Measurements from ENCODE around the gene SLC9A3. TPM values are rescaled to one million over a fixed set of nuclear protein-coding genes. Genes with fewer than 3 reads are reported as not detected.

The SLC9A3 gene
- total and polyA plus RNA-seq, 2 of the 13 experiments (the other 11 are each of a cell fraction or from before 2014, with no cell fraction given): 1.5 to 1.8 TPM

- TF ChIP-seq ZNF20 (CRISPR knock-in tag; IDR thresholded peaks at IDR 0.05) (peak; percentile 55; the same call in 1 of the 2 replicates), MEF2D (CRISPR knock-in tag; IDR thresholded peaks at IDR 0.05) (no peak), ZNF709 (CRISPR knock-in tag; IDR thresholded peaks at IDR 0.05) (peak; percentile 98), CENPX (CRISPR knock-in tag; IDR thresholded peaks at IDR 0.05) (no peak), ZSCAN9 (CRISPR knock-in tag; IDR thresholded peaks at IDR 0.05; ENCODE audit: borderline replicate concordance) (peak; percentile 86; the same call in 1 of the 2 replicates), NFKB2 (CRISPR knock-in tag; IDR thresholded peaks at IDR 0.05; ENCODE audit: borderline replicate concordance) (peak; percentile 96), ZNF883 (CRISPR knock-in tag; IDR thresholded peaks at IDR 0.05; ENCODE audit: not compliant biosample characterization) (peak; percentile 97), ISX (CRISPR knock-in tag; conservative IDR thresholded peaks at IDR 0.05) (peak; percentile 93; the same call in 1 of the 2 replicates), ZNF839 (CRISPR knock-in tag; IDR thresholded peaks at IDR 0.05; ENCODE audit: borderline replicate concordance) (0 out of 2 replicates have a peak, but pooled peaks have one; percentile 51), ZNF674 (CRISPR knock-in tag; IDR thresholded peaks at IDR 0.05; ENCODE audit: low read depth) (peak; percentile 73; the same call in 1 of the 2 replicates), YEATS4 (CRISPR knock-in tag; IDR thresholded peaks at IDR 0.05; ENCODE audit: borderline replicate concordance) (peak; percentile 83), POLR2AphosphoS5 (IDR thresholded peaks at IDR 0.05; ENCODE audit: low read depth, low read length) (peak; percentile 66), ELF4 (CRISPR knock-in tag; IDR thresholded peaks at IDR 0.05; ENCODE audit: borderline replicate concordance) (no peak), MED1 (CRISPR knock-in tag; IDR thresholded peaks at IDR 0.05) (no peak), CCAR2 (optimal IDR thresholded peaks at IDR 0.05; ENCODE audit: low read depth, low read length) (no peak), ZKSCAN5 (CRISPR knock-in tag; IDR thresholded peaks at IDR 0.05) (no peak), THAP11 (CRISPR knock-in tag; IDR thresholded peaks at IDR 0.05) (peak; percentile 74; the same call in 1 of the 2 replicates), FOXK1 (CRISPR knock-in tag; IDR thresholded peaks at IDR 0.05; ENCODE audit: borderline replicate concordance, low read depth) (no peak)
- TF ChIP-seq, protein P1, sequence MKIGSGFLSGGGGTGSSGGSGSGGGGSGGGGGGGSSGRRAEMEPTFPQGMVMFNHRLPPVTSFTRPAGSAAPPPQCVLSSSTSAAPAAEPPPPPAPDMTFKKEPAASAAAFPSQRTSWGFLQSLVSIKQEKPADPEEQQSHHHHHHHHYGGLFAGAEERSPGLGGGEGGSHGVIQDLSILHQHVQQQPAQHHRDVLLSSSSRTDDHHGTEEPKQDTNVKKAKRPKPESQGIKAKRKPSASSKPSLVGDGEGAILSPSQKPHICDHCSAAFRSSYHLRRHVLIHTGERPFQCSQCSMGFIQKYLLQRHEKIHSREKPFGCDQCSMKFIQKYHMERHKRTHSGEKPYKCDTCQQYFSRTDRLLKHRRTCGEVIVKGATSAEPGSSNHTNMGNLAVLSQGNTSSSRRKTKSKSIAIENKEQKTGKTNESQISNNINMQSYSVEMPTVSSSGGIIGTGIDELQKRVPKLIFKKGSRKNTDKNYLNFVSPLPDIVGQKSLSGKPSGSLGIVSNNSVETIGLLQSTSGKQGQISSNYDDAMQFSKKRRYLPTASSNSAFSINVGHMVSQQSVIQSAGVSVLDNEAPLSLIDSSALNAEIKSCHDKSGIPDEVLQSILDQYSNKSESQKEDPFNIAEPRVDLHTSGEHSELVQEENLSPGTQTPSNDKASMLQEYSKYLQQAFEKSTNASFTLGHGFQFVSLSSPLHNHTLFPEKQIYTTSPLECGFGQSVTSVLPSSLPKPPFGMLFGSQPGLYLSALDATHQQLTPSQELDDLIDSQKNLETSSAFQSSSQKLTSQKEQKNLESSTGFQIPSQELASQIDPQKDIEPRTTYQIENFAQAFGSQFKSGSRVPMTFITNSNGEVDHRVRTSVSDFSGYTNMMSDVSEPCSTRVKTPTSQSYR (CRISPR knock-in tag; IDR thresholded peaks at IDR 0.05; ENCODE audit: borderline replicate concordance): peak; percentile 43; the same call in 1 of the 2 replicates
- TF ChIP-seq, protein P2, sequence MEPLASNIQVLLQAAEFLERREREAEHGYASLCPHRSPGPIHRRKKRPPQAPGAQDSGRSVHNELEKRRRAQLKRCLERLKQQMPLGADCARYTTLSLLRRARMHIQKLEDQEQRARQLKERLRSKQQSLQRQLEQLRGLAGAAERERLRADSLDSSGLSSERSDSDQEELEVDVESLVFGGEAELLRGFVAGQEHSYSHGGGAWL (CRISPR knock-in tag; IDR thresholded peaks at IDR 0.05): peak; percentile 98
- TF ChIP-seq, protein P3, sequence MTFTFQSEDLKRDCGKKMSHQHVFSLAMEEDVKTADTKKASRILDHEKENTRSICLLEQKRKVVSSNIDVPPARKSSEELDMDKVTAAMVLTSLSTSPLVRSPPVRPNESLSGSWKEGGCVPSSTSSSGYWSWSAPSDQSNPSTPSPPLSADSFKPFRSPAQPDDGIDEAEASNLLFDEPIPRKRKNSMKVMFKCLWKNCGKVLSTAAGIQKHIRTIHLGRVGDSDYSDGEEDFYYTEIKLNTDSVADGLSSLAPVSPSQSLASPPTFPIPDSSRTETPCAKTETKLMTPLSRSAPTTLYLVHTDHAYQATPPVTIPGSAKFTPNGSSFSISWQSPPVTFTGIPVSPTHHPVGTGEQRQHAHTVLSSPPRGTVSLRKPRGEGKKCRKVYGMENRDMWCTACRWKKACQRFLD (CRISPR knock-in tag; IDR thresholded peaks at IDR 0.05; ENCODE audit: borderline replicate concordance): peak; percentile 74; the same call in 1 of the 2 replicates
- TF ChIP-seq, protein P4, sequence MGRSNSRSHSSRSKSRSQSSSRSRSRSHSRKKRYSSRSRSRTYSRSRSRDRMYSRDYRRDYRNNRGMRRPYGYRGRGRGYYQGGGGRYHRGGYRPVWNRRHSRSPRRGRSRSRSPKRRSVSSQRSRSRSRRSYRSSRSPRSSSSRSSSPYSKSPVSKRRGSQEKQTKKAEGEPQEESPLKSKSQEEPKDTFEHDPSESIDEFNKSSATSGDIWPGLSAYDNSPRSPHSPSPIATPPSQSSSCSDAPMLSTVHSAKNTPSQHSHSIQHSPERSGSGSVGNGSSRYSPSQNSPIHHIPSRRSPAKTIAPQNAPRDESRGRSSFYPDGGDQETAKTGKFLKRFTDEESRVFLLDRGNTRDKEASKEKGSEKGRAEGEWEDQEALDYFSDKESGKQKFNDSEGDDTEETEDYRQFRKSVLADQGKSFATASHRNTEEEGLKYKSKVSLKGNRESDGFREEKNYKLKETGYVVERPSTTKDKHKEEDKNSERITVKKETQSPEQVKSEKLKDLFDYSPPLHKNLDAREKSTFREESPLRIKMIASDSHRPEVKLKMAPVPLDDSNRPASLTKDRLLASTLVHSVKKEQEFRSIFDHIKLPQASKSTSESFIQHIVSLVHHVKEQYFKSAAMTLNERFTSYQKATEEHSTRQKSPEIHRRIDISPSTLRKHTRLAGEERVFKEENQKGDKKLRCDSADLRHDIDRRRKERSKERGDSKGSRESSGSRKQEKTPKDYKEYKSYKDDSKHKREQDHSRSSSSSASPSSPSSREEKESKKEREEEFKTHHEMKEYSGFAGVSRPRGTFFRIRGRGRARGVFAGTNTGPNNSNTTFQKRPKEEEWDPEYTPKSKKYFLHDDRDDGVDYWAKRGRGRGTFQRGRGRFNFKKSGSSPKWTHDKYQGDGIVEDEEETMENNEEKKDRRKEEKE (IDR thresholded peaks at IDR 0.05): no peak
Measured at GRCh38 chr5:472656-473550, 51.3 kb downstream of the SLC9A3 start (continued).

All from HepG2 (cell line).